ENCODE measurements around the gene CASK.

DNA sequence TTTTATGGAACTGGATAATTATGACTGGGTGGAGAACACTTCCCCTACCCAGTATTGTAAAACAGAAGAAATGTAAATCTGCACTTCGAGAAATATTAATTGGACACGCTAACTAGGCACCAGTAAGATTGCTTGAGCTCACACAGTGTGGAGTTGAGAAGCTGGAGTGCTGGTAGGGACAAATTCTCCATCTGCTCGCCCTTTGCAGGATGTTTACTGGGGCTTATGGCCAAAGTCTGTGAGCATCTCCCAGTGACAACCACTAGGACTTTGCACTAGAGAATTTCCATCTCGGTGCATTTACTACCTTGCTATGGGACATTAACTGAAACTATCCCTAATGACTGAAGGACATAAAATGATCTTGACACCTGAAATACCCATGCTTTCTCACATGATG, 268.3 kb downstream of the CASK start:
- TF ChIP-seq, protein P1, sequence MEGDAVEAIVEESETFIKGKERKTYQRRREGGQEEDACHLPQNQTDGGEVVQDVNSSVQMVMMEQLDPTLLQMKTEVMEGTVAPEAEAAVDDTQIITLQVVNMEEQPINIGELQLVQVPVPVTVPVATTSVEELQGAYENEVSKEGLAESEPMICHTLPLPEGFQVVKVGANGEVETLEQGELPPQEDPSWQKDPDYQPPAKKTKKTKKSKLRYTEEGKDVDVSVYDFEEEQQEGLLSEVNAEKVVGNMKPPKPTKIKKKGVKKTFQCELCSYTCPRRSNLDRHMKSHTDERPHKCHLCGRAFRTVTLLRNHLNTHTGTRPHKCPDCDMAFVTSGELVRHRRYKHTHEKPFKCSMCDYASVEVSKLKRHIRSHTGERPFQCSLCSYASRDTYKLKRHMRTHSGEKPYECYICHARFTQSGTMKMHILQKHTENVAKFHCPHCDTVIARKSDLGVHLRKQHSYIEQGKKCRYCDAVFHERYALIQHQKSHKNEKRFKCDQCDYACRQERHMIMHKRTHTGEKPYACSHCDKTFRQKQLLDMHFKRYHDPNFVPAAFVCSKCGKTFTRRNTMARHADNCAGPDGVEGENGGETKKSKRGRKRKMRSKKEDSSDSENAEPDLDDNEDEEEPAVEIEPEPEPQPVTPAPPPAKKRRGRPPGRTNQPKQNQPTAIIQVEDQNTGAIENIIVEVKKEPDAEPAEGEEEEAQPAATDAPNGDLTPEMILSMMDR (conservative IDR thresholded peaks at IDR 0.05): no peak
- no peak for TF ChIP-seq EZH2 (IDR thresholded peaks at IDR 0.05; ENCODE audit: low read depth)

Data from PC-9 (cell line).